ENCODE results near the gene DNAAF5. TPM values are rescaled to one million over a fixed set of nuclear protein-coding genes. Genes with fewer than 3 reads are reported as not detected.
A peak's percentile ranks its signal among the peaks of the same experiment; 100 is the strongest.

DNAAF5 gene
- total and polyA plus RNA-seq, 2 of the 13 experiments (the other 11 are each of a cell fraction or from before 2014, with no cell fraction given) = 11.9 to 21.5 TPM

- TF ChIP-seq ZBTB33 (CRISPR knock-in tag; IDR thresholded peaks at IDR 0.05) (peak; percentile 89), TRIM24 (CRISPR knock-in tag; IDR thresholded peaks at IDR 0.05) (no peak), SOX6 (IDR thresholded peaks at IDR 0.05) (no peak), SOX6 (CRISPR knock-in tag; IDR thresholded peaks at IDR 0.05) (no peak)
Observed at GRCh38 chr7:727806-728460, 1.4 kb downstream of the DNAAF5 start (continued).

- intact Hi-C loops (cut with micrococcal nuclease; ENCODE audit: unreplicated experiment) = no loop called here
- TF ChIP-seq ZKSCAN5 (CRISPR knock-in tag; IDR thresholded peaks at IDR 0.05) (no peak), ZMAT3 (CRISPR knock-in tag; conservative IDR thresholded peaks at IDR 0.05) (no peak), ZNF567 (CRISPR knock-in tag; IDR thresholded peaks at IDR 0.05; ENCODE audit: borderline replicate concordance) (no peak), TEAD3 (CRISPR knock-in tag; optimal IDR thresholded peaks at IDR 0.05; ENCODE audit: borderline replicate concordance) (no peak), ZNF253 (CRISPR knock-in tag; IDR thresholded peaks at IDR 0.05; ENCODE audit: borderline replicate concordance) (no peak), TEAD2 (CRISPR knock-in tag; IDR thresholded peaks at IDR 0.05) (no peak), CREM (IDR thresholded peaks at IDR 0.05) (no peak), CREM (CRISPR knock-in tag; IDR thresholded peaks at IDR 0.05) (no peak), ZNF20 (CRISPR knock-in tag; IDR thresholded peaks at IDR 0.05) (no peak), ZBTB49 (CRISPR knock-in tag; IDR thresholded peaks at IDR 0.05; ENCODE audit: borderline replicate concordance) (no peak), CSRNP2 (CRISPR knock-in tag; conservative IDR thresholded peaks at IDR 0.05; ENCODE audit: low read depth) (no peak), RBM39 (IDR thresholded peaks at IDR 0.05; ENCODE audit: low read depth, low read length, poor library complexity, severe bottlenecking) (no peak), XRCC5 (optimal IDR thresholded peaks at IDR 0.05; ENCODE audit: low read length) (no peak), NFE2L2 (IDR thresholded peaks at IDR 0.05; ENCODE audit: low read length) (no peak), MED13 (CRISPR knock-in tag; IDR thresholded peaks at IDR 0.05) (no peak), SALL2 (CRISPR knock-in tag; IDR thresholded peaks at IDR 0.05) (no peak)
Observed at GRCh38 chr7:728602-729001, 2.1 kb downstream of the DNAAF5 start.

More at GRCh38 chr7:728602-729001, 2.1 kb downstream of the DNAAF5 start:
- 99% methylated on average over 9 of the region's 9 CpGs for WGBS (ENCODE audit: low lambda C conversion rate)
- no peak for DNase-seq (ENCODE audit: low spot score)
- Histone ChIP-seq H3K9me3 (ENCODE audit: low read length) (no peaks in the 10 kb centered on the region; the same call in 1 of the 2 replicates), H3K4me1 (ENCODE audit: insufficient read depth, low read length) (peaks cover 74% of the 10 kb centered on the region), H3K27me3 (ENCODE audit: control insufficient read depth in 1 of 2, insufficient read depth in 2 of 2, low read length in 2 of 2) (no peaks in the 10 kb centered on the region; a peak in 1 of 5 replicates), H2AFZ (ENCODE audit: low read length) (no peak overlapping the region), H3K9ac (ENCODE audit: insufficient read depth, low read depth, low read length) (no peak overlapping the region), H3K79me2 (ENCODE audit: insufficient read depth, low read length) (peaks cover 33% of the 10 kb centered on the region), H4K20me1 (ENCODE audit: insufficient read depth, low read length) (no peaks in the 10 kb centered on the region), H3K4me2 (ENCODE audit: low read depth, low read length) (peak overlapping the region; percentile 80), H3K4me3 (replicated peaks in 1 of 3; ENCODE audit: insufficient read depth in 1 of 3, low read depth in 2 of 3, low read length in 3 of 3) (no peak overlapping the region), H3K27ac (ENCODE audit: extremely low read length, insufficient read depth, low read length) (no peak overlapping the region), H3K36me3 (replicated peaks in 1 of 2; ENCODE audit: control insufficient read depth in 1 of 2, insufficient read depth in 2 of 2, low read length in 2 of 2) (peaks cover 4 to 20% of the 10 kb centered on the region in 2 experiments)
- CTCF ChIA-PET (ENCODE audit: low intra/inter-chr PET ratio, low total read pairs) = no interaction called here
- no TSS peak for BruUV-seq (replicated peaks)
- POLR2A ChIA-PET = interaction anchor here (1.3 kb wide), 1 partner anchor 111 kb away, joined by 3 read pairs; no protein-coding TSS in a partner anchor
- FAIRE-seq = no peak
- in situ Hi-C loops (cut with HindIII; ENCODE audit: extremely low pct_ligation_motif_present, low pct_unique_long_range_greater_than_20kb) = no loop called here
- no peak for ATAC-seq

Measured in HepG2 (cell line).